Choroid plexus epithelial cell (primary cell): Measurements from ENCODE around the gene PTCD3.

ENCODE experiments used
- DNase-seq: peaks from one replicate; pipeline ENCODE4 v3.0.0-alpha.2; 2010; ENCODE audit warnings: low read depth
- H3K4me3 ChIP-seq: 2 replicates; pipeline ENCODE4 v1.5.1; 2011; ENCODE audit warnings: low read depth, mild to moderate bottlenecking, control low read depth, low read length, moderate library complexity
- TF ChIP-seq, protein P1 (sequence below): conservative IDR thresholded peaks from 2 replicates; pipeline ENCODE4 v1.5.1; 2011; ENCODE audit warnings: low read depth, mild to moderate bottlenecking, control low read depth, inconsistent platforms, low read length, moderate library complexity

PTCD3 gene

DNA sequence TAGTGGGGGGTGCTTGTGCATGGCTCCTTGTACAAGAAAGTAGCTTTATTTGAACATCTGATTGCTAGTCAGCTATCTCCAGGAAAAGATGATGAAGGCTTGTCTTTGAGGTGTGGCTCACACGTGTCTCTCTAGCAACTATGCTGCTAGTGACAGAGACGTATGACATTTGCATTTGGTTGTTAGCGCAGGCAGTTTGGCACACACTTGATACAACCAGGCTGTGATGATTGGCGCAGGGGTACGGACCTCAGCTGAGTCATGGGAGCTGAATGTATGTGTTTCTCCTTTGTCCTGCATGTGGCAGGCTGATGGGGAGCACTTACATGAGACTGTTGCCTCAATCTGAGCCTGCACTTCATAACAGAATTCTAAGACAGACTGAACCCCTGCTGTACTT, 29.6 kb downstream of the PTCD3 start:
- TF ChIP-seq, protein P1, sequence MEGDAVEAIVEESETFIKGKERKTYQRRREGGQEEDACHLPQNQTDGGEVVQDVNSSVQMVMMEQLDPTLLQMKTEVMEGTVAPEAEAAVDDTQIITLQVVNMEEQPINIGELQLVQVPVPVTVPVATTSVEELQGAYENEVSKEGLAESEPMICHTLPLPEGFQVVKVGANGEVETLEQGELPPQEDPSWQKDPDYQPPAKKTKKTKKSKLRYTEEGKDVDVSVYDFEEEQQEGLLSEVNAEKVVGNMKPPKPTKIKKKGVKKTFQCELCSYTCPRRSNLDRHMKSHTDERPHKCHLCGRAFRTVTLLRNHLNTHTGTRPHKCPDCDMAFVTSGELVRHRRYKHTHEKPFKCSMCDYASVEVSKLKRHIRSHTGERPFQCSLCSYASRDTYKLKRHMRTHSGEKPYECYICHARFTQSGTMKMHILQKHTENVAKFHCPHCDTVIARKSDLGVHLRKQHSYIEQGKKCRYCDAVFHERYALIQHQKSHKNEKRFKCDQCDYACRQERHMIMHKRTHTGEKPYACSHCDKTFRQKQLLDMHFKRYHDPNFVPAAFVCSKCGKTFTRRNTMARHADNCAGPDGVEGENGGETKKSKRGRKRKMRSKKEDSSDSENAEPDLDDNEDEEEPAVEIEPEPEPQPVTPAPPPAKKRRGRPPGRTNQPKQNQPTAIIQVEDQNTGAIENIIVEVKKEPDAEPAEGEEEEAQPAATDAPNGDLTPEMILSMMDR: no peak
- H3K4me3 ChIP-seq: no peak overlapping the region
- no peak for DNase-seq

DNA sequence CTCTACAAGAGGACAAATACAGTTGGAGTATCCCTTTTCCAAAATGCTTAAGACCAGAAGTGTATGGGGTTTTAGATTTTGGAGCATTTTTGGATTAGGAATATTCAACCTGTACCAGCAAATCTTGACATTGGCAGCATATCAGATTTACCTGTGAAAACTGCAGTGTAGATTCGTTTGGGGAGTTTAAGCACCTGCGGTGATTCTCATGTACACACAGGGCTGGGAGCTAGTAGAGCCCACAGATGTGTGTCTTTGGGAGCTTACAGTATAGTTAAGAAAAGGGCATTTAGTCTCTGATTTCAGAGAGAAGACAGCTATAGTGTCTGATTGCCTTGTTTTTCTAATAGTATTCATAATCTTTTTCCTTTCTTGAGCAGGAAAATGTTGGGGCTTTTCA, 30.1 kb downstream of the PTCD3 start:
- TF ChIP-seq, protein P1: no peak
- H3K4me3 ChIP-seq: no peak overlapping the region
- no peak for DNase-seq

DNA sequence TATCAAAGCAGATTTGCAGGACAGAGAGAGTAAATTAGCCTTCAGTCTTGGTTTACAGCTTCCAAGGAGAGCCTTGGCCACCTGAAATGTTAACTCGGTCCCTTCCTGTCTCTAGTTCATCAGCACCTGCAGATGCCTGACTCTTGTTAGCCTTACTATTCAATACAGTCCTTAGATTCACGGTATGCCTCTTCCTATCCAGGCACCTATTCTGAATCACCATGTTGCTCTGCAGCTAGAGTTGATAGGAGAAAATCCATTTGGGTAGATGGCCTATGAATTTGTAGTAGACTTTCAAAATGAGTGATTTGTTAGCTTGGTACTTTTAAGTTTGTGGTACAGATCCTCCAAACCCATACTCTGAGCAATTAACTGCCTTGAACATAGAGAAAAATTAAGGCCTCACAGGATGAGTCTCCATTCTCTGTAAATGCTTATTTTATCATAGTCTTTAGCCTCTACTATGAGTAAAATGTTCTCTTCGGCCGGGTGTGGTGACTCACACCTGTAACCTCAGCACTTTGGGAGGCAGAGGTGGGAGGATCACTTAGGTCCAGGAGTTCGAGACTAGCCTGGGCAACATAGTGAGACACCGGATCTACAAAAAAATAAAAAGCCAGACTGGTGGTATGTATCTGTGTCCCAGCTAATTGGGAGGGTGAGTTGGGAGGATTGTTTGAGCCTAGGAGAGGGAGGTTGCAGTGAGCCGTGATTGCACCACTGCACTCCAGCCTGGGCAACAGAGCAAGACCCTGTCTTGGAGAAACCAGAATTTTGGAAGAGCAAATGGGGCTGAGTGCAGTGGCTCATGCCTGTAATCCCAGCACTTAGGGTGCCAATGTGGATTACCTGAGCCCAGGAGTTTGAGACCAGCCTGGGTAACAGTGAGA, 32.9 kb downstream of the PTCD3 start:
- DNase-seq: no peak
- H3K4me3 ChIP-seq: no peak overlapping the region
- TF ChIP-seq, protein P1: no peak

DNA sequence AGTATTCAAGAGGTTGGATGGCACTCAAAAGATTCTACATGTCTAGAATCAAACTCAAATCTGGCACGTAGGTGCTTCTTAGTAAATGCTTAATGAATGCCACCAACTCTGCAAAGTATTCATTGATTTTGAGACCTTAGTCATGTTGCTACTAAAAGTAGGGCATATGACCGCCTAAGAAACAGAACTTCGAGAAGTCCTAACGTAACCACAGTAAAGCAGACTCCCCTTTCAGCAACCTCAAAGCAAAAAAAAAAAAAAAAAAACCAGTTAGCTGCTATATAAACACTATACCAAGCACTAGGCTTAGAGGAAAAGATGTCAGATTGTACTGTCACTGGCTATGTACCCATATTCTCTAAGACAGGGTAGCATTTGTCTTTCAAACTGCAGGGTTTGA, 33.9 kb downstream of the PTCD3 start:
- TF ChIP-seq, protein P1: no peak
- no peak overlapping the region for H3K4me3 ChIP-seq
- DNase-seq: no peak

DNA sequence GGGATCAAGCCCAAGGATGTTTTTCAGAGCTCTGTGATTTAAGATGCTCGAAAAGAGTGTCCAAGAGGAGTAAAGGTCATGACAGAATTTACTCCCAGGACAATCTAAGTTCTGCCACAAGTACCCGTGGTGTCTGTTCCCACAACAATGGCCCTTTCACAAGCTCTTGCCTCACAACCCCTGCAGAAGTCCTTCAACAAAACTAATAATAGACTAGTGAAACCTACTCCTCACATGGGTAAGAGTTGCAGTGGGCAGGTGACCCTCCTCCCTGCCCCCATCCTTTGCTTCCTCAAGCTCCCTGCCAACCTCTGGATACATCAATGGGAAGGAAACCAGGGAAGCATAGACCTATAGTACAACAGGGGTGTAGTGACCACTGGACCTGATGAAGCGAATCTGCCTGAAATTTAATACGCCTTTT, 34.9 kb downstream of the PTCD3 start:
- DNase-seq: peak; percentile 13
- TF ChIP-seq, protein P1: no peak
- H3K4me3 ChIP-seq: no peak overlapping the region

DNA sequence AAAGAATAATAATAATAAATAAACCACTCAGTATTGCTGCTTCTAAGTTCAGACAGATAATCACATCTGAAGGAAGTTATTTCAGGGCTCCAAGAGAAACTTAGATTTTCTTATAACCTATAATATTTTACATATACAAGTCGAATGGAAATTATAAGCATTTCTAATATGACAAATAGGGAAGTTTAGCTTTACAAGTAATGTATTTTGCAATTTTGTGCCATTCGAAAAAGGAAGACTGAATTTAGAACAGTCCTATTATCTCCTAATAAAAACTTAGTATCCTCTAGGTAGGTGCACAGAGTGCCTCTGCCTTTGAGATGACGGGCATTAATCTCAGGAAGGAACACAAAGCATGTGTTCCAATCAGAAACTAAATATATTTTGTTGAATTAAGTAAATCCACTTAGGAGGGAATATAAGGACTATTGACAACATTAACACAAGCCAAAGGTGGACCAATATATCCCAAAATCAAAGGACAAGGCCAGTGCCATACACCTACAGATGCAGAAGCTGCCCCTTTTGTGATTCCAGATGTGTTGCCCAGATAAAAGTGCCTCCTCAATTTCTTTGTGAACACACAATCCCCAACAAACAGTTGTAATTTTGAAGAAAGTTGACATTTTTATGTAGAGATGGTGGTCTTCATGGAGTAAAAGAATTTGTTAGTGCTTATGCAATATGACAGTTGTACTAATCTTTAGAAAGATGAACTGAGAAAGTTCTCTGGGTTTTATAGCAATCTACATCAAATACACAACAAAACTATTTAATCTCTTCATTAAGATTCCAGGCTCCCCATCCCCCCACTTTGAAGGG, 36.6 kb downstream of the PTCD3 start:
- H3K4me3 ChIP-seq: no peak overlapping the region
- TF ChIP-seq, protein P1: no peak
- DNase-seq: no peak
